H1 (cell line): ENCODE measurements around the gene TP53I13. TPM values are rescaled to one million over a fixed set of nuclear protein-coding genes. Genes with fewer than 3 reads are reported as not detected.

Experiments used
- CTCF ChIA-PET: fragments of 300-600 bp; sonication (Branson Sonifier 250); formaldehyde crosslinking; loops from one replicate; lab custom pipeline; 2021; ENCODE audit not compliant: partially characterized antibody; lab: Charles Lee
- POLR2A ChIA-PET: fragments of 300-600 bp; sonication (Branson Sonifier 250); formaldehyde crosslinking; loops from one replicate; lab custom pipeline; 2021; ENCODE audit warnings: inconsistent platforms; ENCODE audit not compliant: partially characterized antibody; lab: Charles Lee
- DNase-seq, 2 experiments: peaks; one replicate each; pipeline versions ENCODE4 v3.0.0 to v3.0.0-alpha.2; 2010 to 2022; ENCODE audit warnings: low spot score in 2 of 2, low read depth in 1 of 2, mixed read lengths in 1 of 2
- FAIRE-seq: peaks from 2 replicates; lab custom pipeline; 2011; peaks lifted over from hg19 to GRCh38; lab: Jason Lieb, UNC
- H2AFZ ChIP-seq: 2 replicates; pipeline ENCODE4 v1.8.1; 2012; ENCODE audit warnings: low read length, inconsistent platforms
- H2AK5ac ChIP-seq: 2 replicates; pipeline ENCODE4 v1.6.1; 2013; ENCODE audit warnings: low read depth, low read length
- H2BK120ac ChIP-seq: replicated peaks from 2 replicates; pipeline ENCODE3; 2013; ENCODE audit warnings: low read depth, low read length, inconsistent platforms
- H2BK12ac ChIP-seq: 2 replicates; pipeline ENCODE4 v1.6.1; 2013; ENCODE audit warnings: low read depth, low read length
- H2BK15ac ChIP-seq: 2 replicates; pipeline ENCODE4 v1.6.1; 2013; ENCODE audit warnings: low read length
- H2BK20ac ChIP-seq: 2 replicates; pipeline ENCODE4 v1.6.1; 2013; ENCODE audit warnings: low read length
- H2BK5ac ChIP-seq: 2 replicates; pipeline ENCODE4 v1.6.1; 2013; ENCODE audit warnings: low read depth, low read length
- H3K14ac ChIP-seq: 2 replicates; pipeline ENCODE4 v1.6.1; 2013; ENCODE audit warnings: inconsistent platforms; ENCODE audit not compliant: insufficient read length
- H3K18ac ChIP-seq: 2 replicates; pipeline ENCODE4 v1.6.1; 2013; ENCODE audit warnings: low read length; ENCODE audit errors: extremely low read depth
- H3K23ac ChIP-seq: 2 replicates; pipeline ENCODE4 v1.6.1; 2013; ENCODE audit warnings: inconsistent platforms; ENCODE audit not compliant: insufficient read length
- H3K23me2 ChIP-seq: 2 replicates; pipeline ENCODE4 v1.6.1; 2013; ENCODE audit warnings: low read depth, low read length
- H3K27ac ChIP-seq: 2 replicates; pipeline ENCODE4 v1.6.1; 2011; ENCODE audit warnings: low read depth, low read length, inconsistent platforms
- H3K27me3 ChIP-seq, 4 experiments: replicated peaks in 1 of 4; 1 replicate in 1 of 4; 2 replicates in 3 of 4; pipeline versions ENCODE4 v1.6.1 to v1.8.1; 2011 to 2013; ENCODE audit warnings: low read length in 3 of 4, mild to moderate bottlenecking in 3 of 4, inconsistent platforms in 2 of 4, mixed read lengths in 2 of 4, moderate library complexity in 1 of 4; ENCODE audit not compliant: control insufficient read depth in 3 of 4, insufficient read depth in 3 of 4; ENCODE audit errors: extremely low read depth in 1 of 4
- H3K36me3 ChIP-seq, 4 experiments: 2 replicates each; pipeline versions ENCODE4 v1.6.1 to v1.8.1; 2011 to 2013; ENCODE audit warnings: mild to moderate bottlenecking in 4 of 4, low read length in 3 of 4, moderate library complexity in 2 of 4, control low read depth in 1 of 4, inconsistent platforms in 1 of 4; ENCODE audit not compliant: insufficient read depth in 4 of 4, control insufficient read depth in 2 of 4
- H3K4ac ChIP-seq: replicated peaks from 2 replicates; pipeline ENCODE3; 2013; ENCODE audit warnings: low read length, low read depth, mixed read lengths, inconsistent platforms; ENCODE audit not compliant: insufficient read length
- H3K4me1 ChIP-seq, 4 experiments: replicated peaks in 1 of 4; 1 replicate in 1 of 4; 2 replicates in 3 of 4; pipeline versions ENCODE4 v1.6.1 to v1.8.1; 2011 to 2013; ENCODE audit warnings: low read length in 3 of 4, inconsistent platforms in 2 of 4, mixed read lengths in 1 of 4; ENCODE audit not compliant: insufficient read depth in 4 of 4, control insufficient read depth in 3 of 4
- H3K4me2 ChIP-seq, 2 experiments: 2 replicates each; pipeline versions ENCODE4 v1.6.1 to v1.8.1; 2011 to 2013; ENCODE audit warnings: low read depth in 2 of 2, low read length in 2 of 2, control low read depth in 1 of 2, inconsistent platforms in 1 of 2, mild to moderate bottlenecking in 1 of 2; ENCODE audit not compliant: insufficient read depth in 1 of 2
- H3K4me3 ChIP-seq, 4 experiments: fragments of 200-600, 300-600 bp in 1 of 4; sonication (generic), shearing (Covaris generic), sonication (Bioruptor Twin) in 1 of 4; 2 replicates each; pipeline versions ENCODE4 v1.5.1 to v1.8.1; 2011 to 2016; ENCODE audit warnings: low read length in 4 of 4, low read depth in 3 of 4, control low read depth in 2 of 4, inconsistent platforms in 2 of 4, mild to moderate bottlenecking in 2 of 4, mixed read lengths in 1 of 4, moderate library complexity in 1 of 4; ENCODE audit not compliant: insufficient read depth in 2 of 4; ENCODE audit errors: extremely low read depth in 1 of 4
- H3K56ac ChIP-seq: replicated peaks from 2 replicates; pipeline ENCODE3; 2013; ENCODE audit warnings: low read depth, mild to moderate bottlenecking, mixed read lengths, low read length, inconsistent platforms; ENCODE audit not compliant: insufficient read length
- H3K79me1 ChIP-seq: 2 replicates; pipeline ENCODE4 v1.6.1; 2013; ENCODE audit warnings: low read depth, low read length, control low read depth
- H3K79me2 ChIP-seq, 2 experiments: 2 replicates each; pipeline versions ENCODE4 v1.6.1 to v1.8.1; 2012 to 2013; ENCODE audit warnings: low read length in 2 of 2, mild to moderate bottlenecking in 2 of 2, inconsistent platforms in 1 of 2; ENCODE audit not compliant: insufficient read depth in 2 of 2, control insufficient read depth in 1 of 2
- H3K9ac ChIP-seq, 4 experiments: replicated peaks in 1 of 4; 1 replicate in 1 of 4; 2 replicates in 3 of 4; pipeline versions ENCODE4 v1.6.1 to v1.8.1; 2011 to 2013; ENCODE audit warnings: low read depth in 3 of 4, low read length in 3 of 4, control low read depth in 2 of 4, mild to moderate bottlenecking in 2 of 4, moderate library complexity in 2 of 4, inconsistent platforms in 1 of 4; ENCODE audit errors: extremely low read depth in 1 of 4
- H3K9me3 ChIP-seq, 2 experiments: 2 replicates each; pipeline versions ENCODE4 v1.6.1 to v1.8.1; 2012 to 2013; ENCODE audit warnings: mild to moderate bottlenecking in 2 of 2, moderate library complexity in 2 of 2, control low read depth in 1 of 2, inconsistent platforms in 1 of 2, low read depth in 1 of 2, low read length in 1 of 2, mixed read lengths in 1 of 2; ENCODE audit not compliant: insufficient read depth in 2 of 2
- H4K20me1 ChIP-seq, 2 experiments: replicated peaks in 1 of 2; 2 replicates each; pipeline versions ENCODE3 to v1.8.1; 2011 to 2013; ENCODE audit warnings: inconsistent platforms in 2 of 2, low read length in 2 of 2, mild to moderate bottlenecking in 1 of 2; ENCODE audit not compliant: insufficient read depth in 2 of 2, control insufficient read depth in 1 of 2
- H4K5ac ChIP-seq: 2 replicates; pipeline ENCODE4 v1.6.1; 2013; ENCODE audit warnings: low read length, low read depth, mixed read lengths, inconsistent platforms; ENCODE audit not compliant: insufficient read length
- H4K8ac ChIP-seq: 2 replicates; pipeline ENCODE4 v1.8.0; 2013; ENCODE audit warnings: mild to moderate bottlenecking, moderate library complexity, low read length, inconsistent platforms; ENCODE audit not compliant: insufficient read depth; ENCODE audit errors: extremely low read depth
- H4K91ac ChIP-seq: replicated peaks from 2 replicates; pipeline ENCODE3; 2013; ENCODE audit warnings: low read length, mixed read lengths, inconsistent platforms; ENCODE audit not compliant: insufficient read length
- BRCA1 ChIP-seq: IDR thresholded peaks from 2 replicates; pipeline ENCODE4 v1.6.1; 2012; ENCODE audit warnings: low read depth, low read length, improper control_type of control experiment
- EZH2 ChIP-seq: fragments of 200-600 bp; sonication (generic); IDR thresholded peaks from 2 replicates; pipeline ENCODE4 v1.7.1; 2012; ENCODE audit warnings: low read depth, mild to moderate bottlenecking, moderate library complexity, low read length, inconsistent platforms; ENCODE audit not compliant: severe bottlenecking
- PHF8 ChIP-seq: fragments of 200-600 bp; sonication (generic); conservative IDR thresholded peaks from 2 replicates; pipeline ENCODE4 v1.7.1; 2012; ENCODE audit warnings: low read depth, mild to moderate bottlenecking, inconsistent platforms, low read length, moderate library complexity
- SAP30 ChIP-seq: fragments of 300-600 bp; sonication (generic); IDR thresholded peaks from 2 replicates; pipeline ENCODE4 v1.7.1; 2012; ENCODE audit warnings: low read length, moderate library complexity, mild to moderate bottlenecking, inconsistent platforms; ENCODE audit not compliant: insufficient read depth, insufficient replicate concordance
- ZNF274 ChIP-seq: IDR thresholded peaks from 2 replicates; pipeline ENCODE4 v1.7.0; 2012; ENCODE audit warnings: low read length, borderline replicate concordance; ENCODE audit errors: extremely low read depth
- WGBS, 2 experiments: shearing (Covaris generic) in 1 of 2; methylation state at CpG; one replicate each; pipeline versions ENCODE4 v1.1.6 to v1.1.7; 2013 to 2015; ENCODE audit warnings: low lambda C conversion rate in 2 of 2, mixed read lengths in 2 of 2, inconsistent platforms in 1 of 2, low coverage in 1 of 2, missing lambda C conversion rate in 1 of 2; ENCODE audit not compliant: insufficient replicate concordance in 2 of 2, insufficient coverage in 1 of 2, insufficient read length in 1 of 2; ENCODE audit errors: extremely low coverage in 1 of 2, missing lambda C conversion rate in 1 of 2; 5-methylcytosine and 5-hydroxymethylcytosine counted together
- polyA plus RNA-seq, 7 experiments: library from polyadenylated mRNA; depleted of rRNA in 3 of 7; stranded (reverse) in 5 of 7; unstranded in 2 of 7; fragments of >200 nt in 5 of 7; fragments of 200-250 nt in 2 of 7; gene quantifications; 1 replicate in 5 of 7; 2 replicates in 1 of 7; 4 replicates in 1 of 7; pipeline versions ENCODE4 v1.2.1 to v1.2.3, GENCODE V29; 2011 to 2013; ENCODE audit warnings: missing spikeins in 2 of 7, mixed read lengths in 2 of 7
- total RNA-seq: library from RNA; stranded (reverse); fragmentation: NEBNext Ultra II Directional; extraction: Animal tissue kit (Norgen Biotek cat#: 25700); gene quantifications from 2 replicates; pipeline ENCODE4 v1.2.1, GENCODE V29; 2021
- TF ChIP-seq, protein P1 (sequence below), 3 experiments: IDR thresholded peaks; 1 replicate in 2 of 3; 2 replicates in 1 of 3; pipeline versions ENCODE4 v1.5.1 to v1.6.1; 2011; ENCODE audit warnings: low read length in 3 of 3, mild to moderate bottlenecking in 3 of 3, inconsistent platforms in 2 of 3, low read depth in 1 of 3, moderate library complexity in 1 of 3; ENCODE audit not compliant: insufficient read depth in 1 of 3; ENCODE audit errors: control extremely low read depth in 1 of 3

Gene TP53I13
- total and polyA plus RNA-seq, 2 of the 8 experiments (the other 6 are each of a cell fraction or from before 2014, with no cell fraction given), result 22.4 to 35.7 TPM

DNA sequence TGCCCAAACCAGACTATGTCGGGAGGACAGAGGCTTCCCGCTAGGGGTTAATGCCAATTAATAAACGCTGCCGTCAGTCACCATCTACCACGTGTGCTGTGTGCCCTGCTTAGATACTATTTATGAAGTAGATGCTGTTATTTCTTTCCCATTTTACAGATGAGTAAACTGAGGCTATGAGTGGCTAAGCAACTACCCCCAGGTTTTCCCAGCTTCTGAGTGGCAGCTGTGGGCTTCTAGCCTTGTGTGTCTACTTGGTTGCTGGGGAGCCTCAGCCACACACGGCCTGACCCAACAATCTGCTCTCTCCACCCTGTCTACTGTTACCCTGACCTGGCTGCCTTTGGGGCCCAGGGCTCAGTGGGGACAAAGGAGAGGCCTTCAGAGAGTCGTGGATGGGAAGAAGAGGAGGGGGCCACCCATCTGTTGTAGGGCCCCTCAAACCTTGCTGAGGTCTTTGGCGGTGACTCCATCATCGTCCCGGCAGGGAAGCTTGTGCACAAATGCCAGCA lies 13.8 kb downstream of the TP53I13 start:
- no peak overlapping the region for H4K91ac ChIP-seq
- no peak overlapping the region for H3K9ac ChIP-seq
- peaks cover 5 to 26% of the 10 kb centered on the region in 2 experiments for H4K20me1 ChIP-seq
- H3K4ac ChIP-seq, result no peak overlapping the region
- no peak overlapping the region for H2BK15ac ChIP-seq
- no peak overlapping the region for H2BK12ac ChIP-seq
- no peak overlapping the region for H3K4me3 ChIP-seq
- TF ChIP-seq, protein P1, sequence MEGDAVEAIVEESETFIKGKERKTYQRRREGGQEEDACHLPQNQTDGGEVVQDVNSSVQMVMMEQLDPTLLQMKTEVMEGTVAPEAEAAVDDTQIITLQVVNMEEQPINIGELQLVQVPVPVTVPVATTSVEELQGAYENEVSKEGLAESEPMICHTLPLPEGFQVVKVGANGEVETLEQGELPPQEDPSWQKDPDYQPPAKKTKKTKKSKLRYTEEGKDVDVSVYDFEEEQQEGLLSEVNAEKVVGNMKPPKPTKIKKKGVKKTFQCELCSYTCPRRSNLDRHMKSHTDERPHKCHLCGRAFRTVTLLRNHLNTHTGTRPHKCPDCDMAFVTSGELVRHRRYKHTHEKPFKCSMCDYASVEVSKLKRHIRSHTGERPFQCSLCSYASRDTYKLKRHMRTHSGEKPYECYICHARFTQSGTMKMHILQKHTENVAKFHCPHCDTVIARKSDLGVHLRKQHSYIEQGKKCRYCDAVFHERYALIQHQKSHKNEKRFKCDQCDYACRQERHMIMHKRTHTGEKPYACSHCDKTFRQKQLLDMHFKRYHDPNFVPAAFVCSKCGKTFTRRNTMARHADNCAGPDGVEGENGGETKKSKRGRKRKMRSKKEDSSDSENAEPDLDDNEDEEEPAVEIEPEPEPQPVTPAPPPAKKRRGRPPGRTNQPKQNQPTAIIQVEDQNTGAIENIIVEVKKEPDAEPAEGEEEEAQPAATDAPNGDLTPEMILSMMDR (IDR thresholded peaks at IDR 0.05; ENCODE audit: control extremely low read depth in 1 of 3, insufficient read depth in 1 of 3, low read depth in 1 of 3, low read length in 3 of 3), result no peak
- TF ChIP-seq EZH2 (no peak), PHF8 (no peak), ZNF274 (no peak), BRCA1 (no peak), SAP30 (no peak)
- H2BK5ac ChIP-seq, result no peak overlapping the region
- no peak overlapping the region for H3K23ac ChIP-seq
- no peak for FAIRE-seq
- peaks cover 0 to 26% of the 10 kb centered on the region in 2 experiments; a peak in 2 of 4 replicates for H3K79me2 ChIP-seq
- no peak overlapping the region for H2AFZ ChIP-seq
- no peak overlapping the region for H3K14ac ChIP-seq
- DNase-seq, result no peak
- peaks cover 0 to 12% (median 6%) of the 10 kb centered on the region in 4 experiments; a peak in 3 of 8 replicates for H3K36me3 ChIP-seq
- H2BK120ac ChIP-seq, result no peak overlapping the region
- H3K27me3 ChIP-seq, result no peaks in the 10 kb centered on the region
- H2BK20ac ChIP-seq, result no peak overlapping the region
- H3K79me1 ChIP-seq, result peaks cover 16% of the 10 kb centered on the region
- no peak overlapping the region for H4K5ac ChIP-seq
- H3K18ac ChIP-seq, result no peak overlapping the region
- 85% methylated on average over 10 of the region's 10 CpGs; no CpG with 5 or more reads in 1 of the 2 experiments for WGBS, 2 experiments
- H3K56ac ChIP-seq, result no peak overlapping the region
- POLR2A ChIA-PET, result interaction anchor here (1.6 to 5.1 kb wide), 2 partner anchors 9 to 10 kb away, joined by 3 to 19 read pairs; partner anchors contain the start of gene ANKRD13B
- no peaks in the 10 kb centered on the region for H3K9me3 ChIP-seq
- CTCF ChIA-PET, result interaction anchor here (1.7 to 15.3 kb wide), 7 partner anchors 10 to 37 kb away, joined by 4 to 193 read pairs (median 19); partner anchors contain the start of genes ABHD15, ANKRD13B, CORO6 and TP53I13
- H2AK5ac ChIP-seq, result no peak overlapping the region
- H4K8ac ChIP-seq, result no peak overlapping the region
- H3K27ac ChIP-seq, result no peak overlapping the region
- H3K4me1 ChIP-seq, result peaks cover 7 to 16% (median 13%) of the 10 kb centered on the region in 4 experiments
- H3K23me2 ChIP-seq, result no peaks in the 10 kb centered on the region
- H3K4me2 ChIP-seq, result no peak overlapping the region
